Measurements from ENCODE around the gene FAM50A.
"Not testable (repeated sequence)": the region's sequence is repeated elsewhere in the genome, so short reads cannot be mapped to it uniquely, and the experiment has no call there.

DNA sequence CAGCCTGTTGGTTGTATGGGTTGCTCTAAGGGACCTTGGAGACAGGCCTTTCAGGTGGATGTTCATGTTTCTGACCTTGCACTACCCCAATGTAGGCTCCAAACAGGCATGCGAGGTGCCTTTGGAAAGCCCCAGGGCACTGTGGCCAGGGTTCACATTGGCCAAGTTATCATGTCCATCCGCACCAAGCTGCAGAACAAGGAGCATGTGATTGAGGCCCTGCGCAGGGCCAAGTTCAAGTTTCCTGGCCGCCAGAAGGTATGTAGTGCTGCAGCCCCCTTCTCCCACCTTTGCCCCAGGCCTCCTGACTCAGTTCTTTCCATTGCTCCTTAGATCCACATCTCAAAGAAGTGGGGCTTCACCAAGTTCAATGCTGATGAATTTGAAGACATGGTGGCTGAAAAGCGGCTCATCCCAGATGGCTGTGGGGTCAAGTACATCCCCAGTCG lies 43.5 kb upstream of the FAM50A start:
- not testable (repeated sequence) for TF ChIP-seq CTCF (IDR thresholded peaks at IDR 0.05; ENCODE audit: insufficient read depth, low read length, poor library complexity, severe bottlenecking); EZH2phosphoT487 (conservative IDR thresholded peaks at IDR 0.05; ENCODE audit: low read length)
